NCI-H2196 (cell line): ENCODE results near the gene KIF26B.

Source experiments
- DNase-seq: peaks from one replicate; lab custom pipeline; 2025; ENCODE audit not compliant: unreplicated experiment; lab: John Stamatoyannopoulos, UW

Gene KIF26B

DNA sequence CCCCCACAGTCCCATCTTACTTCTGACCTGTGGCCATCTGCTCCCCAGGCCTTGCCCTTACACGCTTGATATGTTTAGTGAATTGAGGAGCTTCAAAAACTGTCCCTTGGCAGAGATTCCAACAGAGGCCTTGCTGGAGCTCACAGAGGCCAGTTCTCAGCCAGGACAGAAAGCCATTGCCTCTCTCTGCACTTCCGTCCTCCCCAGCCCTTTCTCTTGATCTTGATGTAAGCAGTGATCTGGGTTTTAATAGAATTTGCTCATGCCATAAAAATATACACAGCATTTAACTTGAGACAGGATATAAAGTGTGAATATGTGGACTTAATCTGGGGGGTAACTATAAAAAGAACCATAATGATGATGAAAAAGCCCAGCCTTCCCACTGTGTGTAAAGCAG, 453.5 kb downstream of the KIF26B start:
- DNase-seq, result no peak

DNA sequence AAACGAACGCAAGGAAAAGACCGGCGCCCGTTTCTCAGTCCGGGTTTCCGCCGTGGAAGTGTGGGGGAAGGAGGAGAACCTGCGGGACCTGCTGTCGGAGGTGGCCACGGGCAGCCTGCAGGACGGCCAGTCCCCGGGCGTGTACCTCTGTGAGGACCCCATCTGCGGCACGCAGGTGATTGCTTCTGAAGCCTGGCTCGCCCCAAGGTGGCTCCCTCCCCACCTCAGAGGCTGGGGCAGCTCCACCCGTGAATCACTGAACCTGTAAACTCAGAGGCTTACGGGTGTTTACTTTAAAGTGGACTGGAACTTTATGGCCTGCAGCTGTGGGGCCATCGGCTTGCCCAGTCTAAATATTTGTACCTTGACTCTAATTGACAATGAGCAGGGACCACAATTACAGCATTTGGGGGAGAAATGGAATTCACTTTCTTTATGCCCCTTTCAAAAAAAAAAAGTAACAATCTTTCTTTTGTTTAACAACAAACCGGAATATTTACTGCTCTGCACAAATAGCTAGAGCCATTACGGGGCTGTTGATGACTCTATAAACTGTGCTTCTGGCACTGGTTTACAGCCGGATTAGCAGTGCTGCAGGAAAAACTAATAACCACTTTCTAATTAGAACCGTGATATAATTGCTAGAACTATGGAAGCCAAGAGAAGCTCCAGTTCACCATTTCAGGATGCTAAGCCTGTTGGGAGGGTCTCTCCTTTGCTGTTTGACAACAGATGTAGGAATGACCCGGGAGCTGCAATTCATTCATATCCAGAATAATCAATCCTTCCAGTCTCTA, 454.8 kb downstream of the KIF26B start:
- no peak for DNase-seq

DNA sequence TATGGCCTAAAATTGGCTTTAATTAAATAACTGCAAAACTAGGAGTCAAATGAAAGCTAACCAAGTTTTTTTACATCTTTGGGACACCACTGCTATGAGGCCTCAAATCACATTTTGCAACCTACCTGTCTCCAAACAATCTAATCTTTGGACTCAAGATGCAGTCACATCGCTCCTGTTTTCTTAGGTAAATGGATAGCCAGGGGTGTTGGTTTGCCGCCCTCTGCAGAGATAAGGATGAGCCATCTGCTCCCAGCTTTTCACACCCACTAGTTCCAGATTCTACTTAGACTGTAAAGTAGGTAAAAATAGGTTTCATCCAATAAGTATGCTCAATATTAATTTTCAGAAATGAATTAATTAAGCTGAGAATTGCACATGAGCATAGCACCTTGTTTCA, 456.5 kb downstream of the KIF26B start:
- DNase-seq, result no peak

DNA sequence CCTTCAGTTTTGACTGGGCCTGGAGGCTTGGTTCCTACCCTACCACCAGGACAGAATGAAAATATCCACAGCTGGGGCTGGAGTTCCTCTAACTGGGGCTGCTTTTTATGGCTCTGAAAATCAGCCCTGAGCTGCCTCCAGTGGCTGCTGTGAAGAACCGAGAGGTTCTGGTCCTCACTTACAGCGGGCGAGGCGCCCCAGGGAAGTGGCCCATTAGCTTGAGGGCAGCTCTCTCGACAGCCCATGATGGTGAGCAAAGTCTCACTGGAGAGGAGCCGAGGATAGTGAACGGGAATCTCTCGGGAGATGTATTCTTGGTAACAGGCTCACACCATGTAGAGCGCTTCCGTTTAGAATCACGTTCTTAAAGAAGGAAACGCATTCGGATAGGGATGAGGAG, 459.7 kb downstream of the KIF26B start:
- DNase-seq, result no peak

GRCh38 chr1:245615001-245615400, 460.2 kb downstream of the KIF26B start:
- DNase-seq, result no peak

GRCh38 chr1:245621589-245621988, 466.8 kb downstream of the KIF26B start:
- DNase-seq, result no peak

DNA sequence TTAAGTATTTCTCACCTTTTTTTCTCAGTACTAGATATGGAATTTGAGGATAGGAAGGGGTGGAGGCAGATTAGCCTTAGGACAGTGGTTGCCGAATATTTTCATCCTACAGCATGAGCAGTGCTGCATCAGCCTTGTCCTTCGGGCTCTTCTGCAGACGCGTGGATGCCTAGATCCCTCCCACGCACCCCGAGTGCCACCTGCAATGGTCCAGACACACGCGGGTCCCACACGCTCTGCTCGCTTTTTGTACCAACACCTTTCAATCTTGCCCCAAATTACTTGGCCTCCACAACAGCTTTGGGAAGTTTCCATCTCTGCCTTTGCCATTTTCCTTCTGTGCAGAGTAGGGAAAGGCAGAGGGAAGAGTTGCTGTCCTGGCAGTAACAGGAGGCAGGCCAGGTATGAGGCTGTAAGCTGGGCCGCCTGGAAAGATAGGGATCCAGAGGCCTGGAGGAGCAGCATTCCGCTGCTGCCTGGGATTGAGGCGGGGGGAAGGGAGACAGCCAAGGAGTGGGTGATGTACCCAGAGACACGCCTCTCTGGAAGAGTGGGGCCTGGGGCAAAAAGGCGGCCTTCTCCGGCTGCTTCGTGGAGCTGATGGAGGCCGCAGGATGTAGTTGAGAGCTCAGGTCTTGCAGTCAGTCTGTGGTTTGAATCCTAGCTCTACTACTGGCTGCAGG, 467.7 kb downstream of the KIF26B start:
- DNase-seq, result no peak

DNA sequence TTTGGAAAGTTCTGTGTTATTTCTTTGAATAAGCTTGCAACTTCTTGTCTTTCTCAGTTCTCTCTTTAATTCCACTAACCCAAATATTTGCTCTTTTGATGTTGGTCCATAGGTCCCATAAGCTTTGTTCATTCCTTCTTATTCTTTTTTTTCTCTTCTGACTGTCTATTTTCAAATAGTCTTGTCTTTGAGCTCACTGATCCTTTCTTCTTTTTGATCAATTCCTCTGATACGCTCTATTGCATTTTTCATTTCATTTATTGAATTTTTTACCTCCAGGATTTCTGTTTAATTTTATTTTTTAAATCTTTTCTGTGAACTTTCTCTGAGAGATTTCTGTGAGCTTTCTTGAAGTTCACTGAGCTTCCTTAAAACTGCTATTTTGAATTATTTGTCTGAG, 486.6 kb downstream of the KIF26B start:
- DNase-seq, result no peak

DNA sequence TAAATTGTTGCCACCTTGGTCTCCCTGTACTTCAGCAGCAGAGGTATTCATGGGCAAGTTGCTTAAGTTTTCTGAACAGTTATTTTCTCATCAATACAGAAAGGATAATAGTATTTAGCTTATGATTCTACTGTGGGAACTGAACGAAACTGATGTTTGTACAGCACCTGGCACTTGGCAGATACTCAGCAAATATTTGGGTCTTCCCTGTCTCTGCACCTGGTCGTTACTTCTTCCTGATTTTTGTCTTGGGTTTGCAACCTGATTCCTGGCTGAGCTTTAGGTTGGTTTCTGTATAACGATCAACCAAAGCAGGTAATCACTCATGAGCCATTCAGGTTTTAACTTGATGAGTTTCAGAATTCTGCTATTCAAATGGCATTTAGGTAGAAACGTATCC, 490.6 kb downstream of the KIF26B start:
- no peak for DNase-seq

DNA sequence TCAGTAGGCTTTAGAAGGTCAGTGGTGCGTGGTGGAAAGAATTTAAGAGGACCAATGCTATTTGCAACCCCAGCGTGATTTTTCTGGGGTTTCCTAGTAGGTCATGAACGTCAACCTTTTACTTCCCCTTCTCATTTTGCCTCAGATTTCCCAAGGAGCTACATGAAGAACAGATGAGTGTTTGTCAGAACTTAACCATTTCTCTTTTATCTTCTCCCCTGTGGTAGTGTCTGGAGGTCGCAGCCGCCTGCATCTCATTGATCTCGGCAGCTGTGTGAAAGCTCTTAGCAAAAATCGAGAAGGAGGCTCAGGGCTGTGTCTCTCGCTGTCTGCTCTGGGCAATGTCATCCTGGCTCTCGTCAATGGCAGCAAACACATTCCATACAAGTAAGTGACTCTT, 491.1 kb downstream of the KIF26B start:
- DNase-seq, result no peak

GRCh38 chr1:245648749-245649522, 494.2 kb downstream of the KIF26B start:
- no peak for DNase-seq

DNA sequence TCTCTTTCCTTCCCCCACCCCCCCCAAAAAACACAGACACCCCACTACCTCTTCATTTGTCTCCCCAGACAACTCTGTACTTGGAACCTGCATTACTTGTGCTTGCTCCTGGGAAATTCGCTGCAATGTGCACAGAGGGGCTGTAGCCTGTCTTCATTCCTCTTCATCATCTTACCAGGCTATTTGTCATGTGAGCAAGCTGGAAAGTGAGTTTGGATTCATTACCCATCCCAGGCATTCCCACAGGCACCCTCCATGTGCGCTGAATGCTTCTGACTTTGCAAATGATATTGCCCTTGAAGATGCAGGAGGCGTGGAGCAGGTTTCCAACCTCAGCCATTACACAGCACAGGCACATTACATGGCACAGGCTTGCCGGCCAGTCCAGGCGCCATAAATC, 494.9 kb downstream of the KIF26B start:
- no peak for DNase-seq

- DNase-seq, result no peak
These were observed 495.7 kb downstream of the KIF26B start for GRCh38 chr1:245650441-245650960.

DNA sequence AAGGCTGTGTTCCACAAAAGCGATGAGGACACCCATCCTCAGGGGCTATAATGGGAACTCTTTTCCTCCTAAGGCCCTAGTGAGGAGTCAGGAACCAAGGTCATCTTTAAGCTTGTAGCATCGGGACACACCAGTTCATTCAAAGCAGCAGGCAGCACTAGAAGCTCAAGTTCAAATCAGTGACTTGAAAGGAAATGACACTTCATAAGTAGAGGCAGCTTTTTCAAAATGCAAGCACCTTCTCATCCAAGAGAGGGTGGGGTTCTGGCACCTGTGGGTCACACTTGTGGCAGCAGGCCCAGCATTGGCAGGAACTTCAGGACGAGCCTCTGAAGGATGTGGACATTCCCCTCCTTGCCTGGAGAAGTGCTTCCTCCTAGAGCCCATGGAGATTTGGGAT, 496.3 kb downstream of the KIF26B start:
- no peak for DNase-seq

- DNase-seq, result no peak
These were observed 497.3 kb downstream of the KIF26B start for GRCh38 chr1:245652116-245652515.

DNA sequence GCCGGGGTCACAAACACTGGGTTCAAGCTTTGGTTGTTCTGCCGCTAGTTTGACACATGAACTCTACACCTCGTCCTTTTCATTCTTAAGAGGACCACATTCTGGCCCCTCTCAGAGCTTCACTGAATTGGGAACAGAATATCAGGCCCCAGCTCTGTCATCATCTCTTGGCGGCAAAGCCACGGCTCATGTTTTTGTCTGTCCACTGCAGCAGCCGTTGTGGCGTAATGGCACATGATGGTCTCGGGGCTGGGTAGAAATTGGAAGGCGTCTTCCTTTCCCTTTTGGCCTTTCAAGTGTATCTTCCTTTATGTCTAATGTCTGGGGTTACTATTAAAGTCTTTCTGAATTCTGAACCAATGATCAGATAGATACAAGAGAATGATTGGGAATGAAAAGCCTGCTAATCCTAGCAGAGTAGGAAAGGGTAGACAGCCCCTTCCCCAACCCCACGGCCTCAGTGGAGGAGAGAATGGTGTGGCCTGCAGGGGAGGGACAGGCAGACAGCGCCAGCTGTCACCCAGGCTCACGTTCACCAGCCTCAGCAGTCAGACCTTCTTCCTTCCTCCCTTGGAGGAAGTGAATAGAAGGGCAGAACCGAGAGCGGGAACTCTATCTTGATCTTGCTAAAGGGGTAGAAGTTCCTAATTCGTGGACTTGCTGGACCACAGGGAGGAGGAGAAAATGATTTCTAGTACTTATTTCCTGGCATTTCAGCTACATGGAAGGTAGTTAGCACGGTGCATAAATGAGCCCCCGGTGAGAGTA, 498.1 kb downstream of the KIF26B start:
- DNase-seq, result no peak

- no peak for DNase-seq
These were observed 499.8 kb downstream of the KIF26B start for GRCh38 chr1:245654460-245655050.

DNA sequence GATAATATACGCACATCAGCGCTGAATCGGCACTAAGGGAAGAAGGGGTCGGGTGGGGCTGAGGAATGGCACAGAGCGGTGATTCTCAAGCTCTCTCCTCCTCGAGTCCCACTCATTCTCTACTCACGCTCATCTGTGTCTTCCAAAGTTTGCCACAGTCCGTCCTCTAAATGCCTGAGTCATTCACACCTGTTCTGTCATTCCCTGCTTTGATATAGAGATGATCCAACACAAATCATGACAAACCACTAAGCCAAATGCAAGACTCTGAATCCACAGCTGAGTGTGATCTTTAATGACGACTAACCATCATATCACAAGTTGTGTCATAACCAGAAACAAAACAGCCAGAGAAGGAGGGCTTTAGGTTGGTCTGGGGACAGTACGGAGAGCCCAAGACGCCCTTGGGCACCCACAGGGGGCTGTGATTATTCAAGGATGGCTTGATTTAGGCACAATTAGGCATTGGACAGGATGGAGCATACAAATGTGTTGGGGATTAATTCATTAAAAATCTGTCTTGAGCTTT, 501.5 kb downstream of the KIF26B start:
- DNase-seq, result no peak

GRCh38 chr1:245657371-245657770, 502.6 kb downstream of the KIF26B start:
- DNase-seq, result no peak

DNA sequence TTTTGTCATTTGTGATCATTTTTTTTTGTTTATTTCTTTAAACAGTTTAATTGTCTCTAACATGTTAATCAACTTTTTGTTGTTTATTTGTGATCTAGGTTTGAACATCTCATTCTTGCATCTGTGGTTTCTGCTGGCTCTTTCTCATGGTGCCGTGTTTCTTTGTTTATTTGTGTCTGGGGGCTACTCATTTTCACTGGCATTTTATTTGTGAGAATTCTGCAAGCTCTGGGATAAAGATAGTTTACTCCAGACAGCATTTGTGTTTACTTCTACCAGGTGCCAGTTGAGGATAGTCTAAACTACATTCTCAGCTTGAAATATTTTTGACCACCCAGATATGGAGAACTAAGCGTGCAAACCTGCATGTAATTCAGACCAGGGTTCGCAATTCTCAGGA, 508.6 kb downstream of the KIF26B start:
- no peak for DNase-seq
